ENCODE results near the gene KAT14. TPM values are rescaled to one million over a fixed set of nuclear protein-coding genes. Genes with fewer than 3 reads are reported as not detected.
"Not testable (repeated sequence)": the region's sequence is repeated elsewhere in the genome, so short reads cannot be mapped to it uniquely, and the experiment has no call there.

The KAT14 gene
- total RNA-seq, 4 donors from 2014 or later = 11.0 to 21.9 (median 14.6) TPM

- intact Hi-C loops (cut with DNase I; ENCODE audit: low total_unique reads) = no loop called here
- TF ChIP-seq POLR2A (IDR thresholded peaks at IDR 0.05) = no peak
- TF ChIP-seq CTCF (IDR thresholded peaks at IDR 0.05) = no peak
- DNase-seq (ENCODE audit: low spot score in 2 of 2) = no peak
- no peak overlapping the region for H3K4me3 ChIP-seq (ENCODE audit: low read depth, poor library complexity, severe bottlenecking)
- 89 to 91% methylated on average over 3 of the region's 3 CpGs for WGBS, 2 donors
Observed at GRCh38 chr20:18190338-18191233, 52.9 kb downstream of the KAT14 start.

- H3K4me3 ChIP-seq (ENCODE audit: low read depth, poor library complexity, severe bottlenecking) = no peak overlapping the region
- intact Hi-C loops (cut with DNase I; ENCODE audit: low total_unique reads) = no loop called here
- WGBS, 2 donors = 80 to 87% methylated on average over 1 of the region's 1 CpG
- DNase-seq (ENCODE audit: low spot score in 2 of 2) = no peak
- no peak for TF ChIP-seq POLR2A (IDR thresholded peaks at IDR 0.05)
- TF ChIP-seq CTCF (IDR thresholded peaks at IDR 0.05) = no peak
Observed at GRCh38 chr20:18191306-18191705, 53.6 kb downstream of the KAT14 start.

GRCh38 chr20:18194461-18194860 is 56.8 kb downstream of the KAT14 start:
- 98% methylated on average over 19 to 22 of the region's 35 CpGs for WGBS, 2 donors
- DNase-seq (ENCODE audit: low spot score in 2 of 2); H3K4me3 ChIP-seq (ENCODE audit: low read depth, poor library complexity, severe bottlenecking); intact Hi-C loops (cut with DNase I; ENCODE audit: low total_unique reads): not testable (repeated sequence)

- no peak overlapping the region for H3K4me3 ChIP-seq (ENCODE audit: low read depth, poor library complexity, severe bottlenecking)
- intact Hi-C loops (cut with DNase I; ENCODE audit: low total_unique reads) = no loop called here
- TF ChIP-seq CTCF (IDR thresholded peaks at IDR 0.05) (no peak), POLR2A (IDR thresholded peaks at IDR 0.05) (no peak)
- no peak for DNase-seq (ENCODE audit: low spot score in 2 of 2)
- WGBS, 2 donors = 89 to 91% methylated on average over 3 of the region's 3 CpGs
Observed at GRCh38 chr20:18195931-18196330, 58.3 kb downstream of the KAT14 start.

GRCh38 chr20:18197382-18198070 is 59.9 kb downstream of the KAT14 start:
- WGBS, 2 donors = 80 to 81% methylated on average over 9 to 12 of the region's 12 CpGs
- peak in 1 of 2 donors; percentile 18 for DNase-seq (ENCODE audit: low spot score in 2 of 2)
- intact Hi-C loops (cut with DNase I; ENCODE audit: low total_unique reads) = no loop called here
- no peak for TF ChIP-seq POLR2A (IDR thresholded peaks at IDR 0.05)
- H3K4me3 ChIP-seq (ENCODE audit: low read depth, poor library complexity, severe bottlenecking) = no peak overlapping the region

GRCh38 chr20:18202966-18203365 is 65.3 kb downstream of the KAT14 start:
- intact Hi-C loops (cut with DNase I; ENCODE audit: low total_unique reads) = no loop called here
- H3K4me3 ChIP-seq (ENCODE audit: low read depth, poor library complexity, severe bottlenecking) = no peak overlapping the region
- peak in 1 of 2 donors; percentile 8 for DNase-seq (ENCODE audit: low spot score in 2 of 2)
- TF ChIP-seq CTCF (IDR thresholded peaks at IDR 0.05) (no peak), POLR2A (IDR thresholded peaks at IDR 0.05) (no peak)

GRCh38 chr20:18203700-18204099 is 66.0 kb downstream of the KAT14 start:
- intact Hi-C loops (cut with DNase I; ENCODE audit: low total_unique reads); DNase-seq (ENCODE audit: low spot score in 2 of 2); H3K4me3 ChIP-seq (ENCODE audit: low read depth, poor library complexity, severe bottlenecking): not testable (repeated sequence)
- WGBS, 2 donors = 67 to 79% methylated on average over 3 of the region's 3 CpGs

Measured in lower leg skin (tissue), 4 donors.